DND-41 (cell line): ENCODE data around the gene ACTR6.

Source experiments
- CTCF ChIP-seq: IDR thresholded peaks from 2 replicates; pipeline ENCODE4 v1.5.1; 2012; ENCODE audit warnings: borderline replicate concordance, low read length, moderate library complexity, mild to moderate bottlenecking; ENCODE audit not compliant: poor library complexity, severe bottlenecking; ENCODE audit errors: extremely low read depth
- EZH2 ChIP-seq: IDR thresholded peaks from 3 replicates; pipeline ENCODE4 v1.6.1; 2012; ENCODE audit warnings: borderline replicate concordance, low read depth, mild to moderate bottlenecking, moderate library complexity, low read length, inconsistent platforms; ENCODE audit not compliant: severe bottlenecking

GRCh38 chr12:100156731-100157426, 43.7 kb upstream of the ACTR6 start:
- TF ChIP-seq CTCF (no peak), EZH2 (no peak)
